Fibroblast of lung (primary cell): ENCODE measurements around the gene PGAP1. TPM values are rescaled to one million over a fixed set of nuclear protein-coding genes. Genes with fewer than 3 reads are reported as not detected.

Experiments used
- DNase-seq, 2 donors: peaks; one replicate each; pipeline versions ENCODE4 v3.0.0 to v3.0.0-alpha.2; 2010; ENCODE audit warnings: low read depth in 2 of 2
- H2AFZ ChIP-seq: 2 replicates; pipeline ENCODE4 v1.5.1; 2012; ENCODE audit warnings: low read length, control low read depth, inconsistent platforms
- H3K27ac ChIP-seq: 2 replicates; pipeline ENCODE4 v1.5.1; 2011; ENCODE audit warnings: low read length, control low read depth; ENCODE audit not compliant: insufficient read depth
- H3K27me3 ChIP-seq: 2 replicates; pipeline ENCODE4 v1.5.1; 2011; ENCODE audit warnings: mild to moderate bottlenecking, low read length; ENCODE audit not compliant: control insufficient read depth, insufficient read depth
- H3K36me3 ChIP-seq: 2 replicates; pipeline ENCODE4 v1.5.1; 2011; ENCODE audit warnings: low read length; ENCODE audit not compliant: control insufficient read depth, insufficient read depth
- H3K4me1 ChIP-seq: 2 replicates; pipeline ENCODE4 v1.5.1; 2011; ENCODE audit warnings: low read length; ENCODE audit not compliant: control insufficient read depth, insufficient read depth; ENCODE audit errors: extremely low read depth
- H3K4me2 ChIP-seq: 2 replicates; pipeline ENCODE4 v1.5.1; 2011; ENCODE audit warnings: low read length, control low read depth; ENCODE audit not compliant: insufficient read depth; ENCODE audit errors: extremely low read depth
- H3K4me3 ChIP-seq, 4 experiments: fragments of 200-600 bp in 1 of 4; sonication (generic) in 1 of 4; replicated peaks in 1 of 4; 2 replicates each; pipeline ENCODE4 v1.5.1; 2011 to 2016; ENCODE audit warnings: low read length in 4 of 4, low read depth in 3 of 4, mild to moderate bottlenecking in 3 of 4, control low read depth in 2 of 4, inconsistent platforms in 1 of 4, mixed read lengths in 1 of 4; ENCODE audit not compliant: insufficient read depth in 1 of 4; ENCODE audit errors: control extremely low read depth in 1 of 4
- H3K79me2 ChIP-seq: 2 replicates; pipeline ENCODE4 v1.5.1; 2012; ENCODE audit warnings: mild to moderate bottlenecking, low read length, inconsistent platforms; ENCODE audit not compliant: control insufficient read depth, insufficient read depth
- H3K9ac ChIP-seq: 2 replicates; pipeline ENCODE4 v1.5.1; 2011; ENCODE audit warnings: mild to moderate bottlenecking, low read length, control low read depth; ENCODE audit not compliant: insufficient read depth
- H3K9me3 ChIP-seq: 2 replicates; pipeline ENCODE4 v1.5.1; 2012; ENCODE audit warnings: low read depth, low read length; ENCODE audit not compliant: control insufficient read depth, insufficient read depth
- H4K20me1 ChIP-seq: 2 replicates; pipeline ENCODE4 v1.5.1; 2011; ENCODE audit warnings: low read length; ENCODE audit not compliant: control insufficient read depth, insufficient read depth; ENCODE audit errors: extremely low read depth
- CTCF ChIP-seq, 2 donors: IDR thresholded peaks in 1 of 2; conservative IDR thresholded peaks in 1 of 2; 1 replicate in 1 of 2; 2 replicates in 1 of 2; pipeline ENCODE4 v1.5.1; 2011 to 2012; ENCODE audit warnings: low read length in 2 of 2, control low read depth in 1 of 2, inconsistent platforms in 1 of 2, low read depth in 1 of 2, mild to moderate bottlenecking in 1 of 2
- EZH2 ChIP-seq: IDR thresholded peaks from 2 replicates; pipeline ENCODE4 v1.5.1; 2012; ENCODE audit warnings: low read length, control low read depth, mild to moderate bottlenecking; ENCODE audit errors: missing control alignments
- polyA plus RNA-seq, 2 donors: library from polyadenylated mRNA; depleted of rRNA in 1 of 2; stranded (reverse) in 1 of 2; unstranded in 1 of 2; fragments of >200 nt; gene quantifications; 2 replicates each; pipeline ENCODE4 v1.2.1, GENCODE V29; 2011 to 2012; ENCODE audit warnings: missing spikeins in 1 of 2
- total RNA-seq: library from RNA; depleted of rRNA; stranded (reverse); fragments of >200 nt; gene quantifications from 2 replicates; pipeline ENCODE4 v1.2.1, GENCODE V29; 2014

Gene PGAP1
- total and polyA plus RNA-seq, 2 donors (not counting 1 experiment from before 2014, with no cell fraction given) = 7.0 to 12.1 TPM

- DNase-seq = no peak
- H3K79me2 ChIP-seq = no peaks in the 10 kb centered on the region
- H3K4me1 ChIP-seq = no peaks in the 10 kb centered on the region
- no peaks in the 10 kb centered on the region for H3K27me3 ChIP-seq
- H2AFZ ChIP-seq = no peak overlapping the region
- H3K9me3 ChIP-seq = no peaks in the 10 kb centered on the region
- no peak for TF ChIP-seq EZH2
- TF ChIP-seq CTCF (conservative IDR thresholded peaks at IDR 0.05 in 1 of 2, IDR thresholded peaks at IDR 0.05 in 1 of 2; ENCODE audit: low read depth in 1 of 2, low read length in 2 of 2) = no peak
- no peak overlapping the region for H3K27ac ChIP-seq
- no peak overlapping the region for H3K4me3 ChIP-seq
- H3K36me3 ChIP-seq = no peaks in the 10 kb centered on the region
- no peak overlapping the region for H3K4me2 ChIP-seq
- no peak overlapping the region for H3K9ac ChIP-seq
- no peaks in the 10 kb centered on the region for H4K20me1 ChIP-seq
Observed at GRCh38 chr2:196955036-196955435, 28.5 kb upstream of the PGAP1 start.

DNA sequence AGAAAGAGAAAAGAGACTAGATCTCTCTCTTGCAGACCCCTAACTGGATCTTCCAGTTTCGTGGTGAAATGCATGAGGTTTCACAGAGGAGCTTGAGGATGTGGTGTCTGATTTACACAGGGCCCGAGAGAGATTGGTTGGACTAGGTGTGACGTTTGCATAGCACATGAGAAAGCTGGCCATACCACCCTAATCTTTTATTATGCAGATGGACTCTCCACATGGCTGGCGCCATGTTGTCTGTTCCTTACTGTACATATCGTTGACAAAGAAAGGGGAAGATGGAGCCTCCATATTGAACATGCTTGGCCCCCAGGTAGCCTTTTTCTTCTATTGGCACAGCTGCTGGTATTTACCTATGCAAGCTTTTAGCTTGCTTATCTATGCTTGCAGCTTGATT, 27.5 kb upstream of the PGAP1 start:
- no peaks in the 10 kb centered on the region for H3K36me3 ChIP-seq
- no peak overlapping the region for H3K27ac ChIP-seq
- no peaks in the 10 kb centered on the region for H3K4me1 ChIP-seq
- no peak for DNase-seq
- no peaks in the 10 kb centered on the region for H4K20me1 ChIP-seq
- H3K27me3 ChIP-seq = no peaks in the 10 kb centered on the region
- no peak overlapping the region for H3K4me3 ChIP-seq
- no peak overlapping the region for H3K9ac ChIP-seq
- no peak for TF ChIP-seq CTCF (conservative IDR thresholded peaks at IDR 0.05 in 1 of 2, IDR thresholded peaks at IDR 0.05 in 1 of 2; ENCODE audit: low read depth in 1 of 2, low read length in 2 of 2)
- no peak for TF ChIP-seq EZH2
- no peaks in the 10 kb centered on the region for H3K9me3 ChIP-seq
- no peak overlapping the region for H3K4me2 ChIP-seq
- H3K79me2 ChIP-seq = no peaks in the 10 kb centered on the region
- no peak overlapping the region for H2AFZ ChIP-seq

DNA sequence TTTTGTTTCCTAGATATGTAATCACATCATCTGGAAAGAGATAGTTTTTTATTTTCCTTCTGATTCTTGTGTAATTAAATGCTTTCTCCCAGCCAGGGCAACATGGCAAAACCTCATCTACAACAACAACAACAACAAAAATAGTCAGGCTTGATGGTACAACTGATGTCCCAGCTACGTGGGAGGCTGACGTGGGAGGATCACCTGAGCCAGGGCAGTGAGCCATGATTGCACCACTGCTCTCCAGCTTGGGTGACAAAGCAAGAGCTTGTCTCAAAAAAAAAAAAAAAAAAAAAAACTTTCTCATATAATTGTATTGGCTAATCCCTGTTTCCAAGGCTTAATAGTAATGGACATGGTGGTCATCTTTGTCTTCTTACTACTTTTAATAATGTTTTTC, 26.4 kb upstream of the PGAP1 start:
- Histone ChIP-seq H3K79me2 (no peaks in the 10 kb centered on the region), H3K36me3 (no peaks in the 10 kb centered on the region), H3K9me3 (no peaks in the 10 kb centered on the region), H3K4me1 (no peaks in the 10 kb centered on the region), H3K27ac (no peak overlapping the region), H3K4me2 (no peak overlapping the region), H2AFZ (no peak overlapping the region), H4K20me1 (no peaks in the 10 kb centered on the region), H3K4me3 (no peak overlapping the region), H3K9ac (no peak overlapping the region), H3K27me3 (no peaks in the 10 kb centered on the region)
- DNase-seq = no peak
- TF ChIP-seq EZH2 (no peak), CTCF (conservative IDR thresholded peaks at IDR 0.05 in 1 of 2, IDR thresholded peaks at IDR 0.05 in 1 of 2; ENCODE audit: low read depth in 1 of 2, low read length in 2 of 2) (no peak)
